IMR-90 (cell line): ENCODE results near the gene ANKUB1. TPM values are rescaled to one million over a fixed set of nuclear protein-coding genes. Genes with fewer than 3 reads are reported as not detected.
"Not testable (repeated sequence)": the region's sequence is repeated elsewhere in the genome, so short reads cannot be mapped to it uniquely, and the experiment has no call there.

Source experiments
- ATAC-seq: fragments of 200-7000 bp; cut with Tn5 transposase; 2 replicates; pipeline ENCODE4 v1.9.1; 2020; ENCODE audit warnings: low read depth, mild to moderate bottlenecking, moderate library complexity
- BruUV-seq: library from RNA; stranded (reverse); fragments of 400-500 nt; replicated peaks from 2 replicates; lab custom pipeline; 2021; lab: Mats Ljungman, UMichigan
- CTCF ChIA-PET: fragments of 300-600 bp; formaldehyde crosslinking; extraction: SDS; loops from one replicate; lab custom pipeline; 2021; ENCODE audit warnings: antibody characterized with exemption; lab: Yijun Ruan, JAX
- POLR2A ChIA-PET: fragments of 300-600 bp; sonication (Branson Sonifier 250); formaldehyde crosslinking; loops from one replicate; lab custom pipeline; 2022; ENCODE audit warnings: antibody characterized with exemption; ENCODE audit not compliant: unreplicated experiment; lab: Charles Lee
- DNase-seq: peaks from one replicate; pipeline ENCODE4 v3.0.0; 2013
- H2AFZ ChIP-seq: replicated peaks from 2 replicates; pipeline ENCODE3; 2013; ENCODE audit warnings: low read length, mild to moderate bottlenecking; ENCODE audit not compliant: poor library complexity
- H2AK5ac ChIP-seq: 2 replicates; pipeline ENCODE4 v1.6.1; 2013; ENCODE audit warnings: low read depth, low read length, inconsistent platforms
- H2AK9ac ChIP-seq: replicated peaks from 2 replicates; pipeline ENCODE3; 2013; ENCODE audit warnings: mild to moderate bottlenecking, low read depth, low read length, moderate library complexity; ENCODE audit not compliant: poor library complexity
- H2BK120ac ChIP-seq: 2 replicates; pipeline ENCODE4 v1.6.1; 2013; ENCODE audit warnings: low read depth, low read length, inconsistent platforms
- H2BK15ac ChIP-seq: 3 replicates; pipeline ENCODE4 v1.6.1; 2013; ENCODE audit warnings: low read depth, low read length, inconsistent platforms
- H2BK20ac ChIP-seq: 2 replicates; pipeline ENCODE4 v1.6.1; 2013; ENCODE audit warnings: low read depth, mild to moderate bottlenecking, inconsistent platforms, low read length, moderate library complexity
- H2BK5ac ChIP-seq: 2 replicates; pipeline ENCODE4 v1.6.1; 2013; ENCODE audit warnings: mild to moderate bottlenecking, low read depth, low read length, inconsistent platforms; ENCODE audit not compliant: poor library complexity, severe bottlenecking
- H3K14ac ChIP-seq: replicated peaks from 2 replicates; pipeline ENCODE4 v1.6.1; 2013; ENCODE audit warnings: low read depth, low read length, inconsistent platforms
- H3K18ac ChIP-seq: 2 replicates; pipeline ENCODE4 v1.6.1; 2013; ENCODE audit warnings: low read depth, low read length, control low read depth
- H3K23ac ChIP-seq: 2 replicates; pipeline ENCODE4 v1.6.1; 2013; ENCODE audit warnings: low read depth, low read length, inconsistent platforms
- H3K27ac ChIP-seq: 2 replicates; pipeline ENCODE4 v1.5.1; 2013; ENCODE audit warnings: mild to moderate bottlenecking, control low read depth, low read length; ENCODE audit not compliant: insufficient read depth
- H3K27me3 ChIP-seq: 2 replicates; pipeline ENCODE4 v1.6.1; 2013; ENCODE audit warnings: low read length; ENCODE audit not compliant: control insufficient read depth, insufficient read depth
- H3K36me3 ChIP-seq: 2 replicates; pipeline ENCODE4 v1.6.1; 2013; ENCODE audit warnings: low read length, mixed read lengths; ENCODE audit not compliant: control insufficient read depth, insufficient read depth
- H3K4ac ChIP-seq: 2 replicates; pipeline ENCODE4 v1.6.1; 2013; ENCODE audit warnings: low read depth, low read length, inconsistent platforms
- H3K4me1 ChIP-seq: 2 replicates; pipeline ENCODE4 v1.6.1; 2013; ENCODE audit warnings: low read length, mixed read lengths; ENCODE audit not compliant: control insufficient read depth, insufficient read depth
- H3K4me2 ChIP-seq: 2 replicates; pipeline ENCODE4 v1.6.1; 2013; ENCODE audit warnings: low read depth, mild to moderate bottlenecking, control low read depth, low read length, moderate library complexity
- H3K4me3 ChIP-seq: 2 replicates; pipeline ENCODE4 v1.5.1; 2013; ENCODE audit warnings: low read depth, mild to moderate bottlenecking, control low read depth, low read length, moderate library complexity; ENCODE audit not compliant: insufficient read depth
- H3K56ac ChIP-seq: 2 replicates; pipeline ENCODE4 v1.6.1; 2013; ENCODE audit warnings: low read length, inconsistent platforms; ENCODE audit not compliant: insufficient read depth; ENCODE audit errors: extremely low read depth
- H3K79me1 ChIP-seq, 2 experiments: 2 replicates each; pipeline ENCODE4 v1.6.1; 2013; ENCODE audit warnings: low read length in 2 of 2, inconsistent platforms in 1 of 2, low read depth in 1 of 2
- H3K9ac ChIP-seq: 2 replicates; pipeline ENCODE4 v1.6.1; 2013; ENCODE audit warnings: low read depth, low read length, control low read depth
- H3K9me1 ChIP-seq: 2 replicates; pipeline ENCODE4 v1.6.1; 2013; ENCODE audit warnings: low read length, inconsistent platforms; ENCODE audit not compliant: insufficient read depth
- H3K9me3 ChIP-seq: 2 replicates; pipeline ENCODE4 v1.6.1; 2013; ENCODE audit warnings: low read length; ENCODE audit not compliant: control insufficient read depth, insufficient read depth
- H4K20me1 ChIP-seq: 2 replicates; pipeline ENCODE4 v1.6.1; 2013; ENCODE audit warnings: low read length, inconsistent platforms; ENCODE audit not compliant: insufficient read depth
- H4K5ac ChIP-seq: 2 replicates; pipeline ENCODE4 v1.6.1; 2013; ENCODE audit warnings: mild to moderate bottlenecking, low read depth, low read length, control low read depth
- H4K8ac ChIP-seq, 2 experiments: 2 replicates each; pipeline ENCODE4 v1.6.1; 2013; ENCODE audit warnings: low read depth in 2 of 2, low read length in 2 of 2, control low read depth in 1 of 2, inconsistent platforms in 1 of 2
- H4K91ac ChIP-seq: 2 replicates; pipeline ENCODE4 v1.6.1; 2013; ENCODE audit warnings: low read depth, low read length, inconsistent platforms; ENCODE audit not compliant: insufficient read depth
- CEBPB ChIP-seq: IDR thresholded peaks from 2 replicates; pipeline ENCODE4 v1.6.1; 2012; ENCODE audit warnings: low read depth, low read length, improper control_type of control experiment
- RAD21 ChIP-seq: IDR thresholded peaks from 2 replicates; pipeline ENCODE4 v1.6.1; 2012; ENCODE audit warnings: low read length, improper control_type of control experiment
- WGBS, 2 experiments: methylation state at CpG; one replicate each; pipeline versions ENCODE4 v1.1.5 to v1.1.7; 2013; ENCODE audit warnings: missing lambda C conversion rate in 2 of 2; ENCODE audit not compliant: insufficient read length in 1 of 2; ENCODE audit errors: extremely low coverage in 2 of 2; 5-methylcytosine and 5-hydroxymethylcytosine counted together
- dilution Hi-C: fragments of 300-500 bp; cut with HindIII; formaldehyde crosslinking; loops from one replicate; pipeline ENCODE4 v1.14.3; 2018; ENCODE audit warnings: low sequenced_read_pairs; ENCODE audit not compliant: unreplicated experiment
- in situ Hi-C: fragments of 300-500 bp; cut with MboI; formaldehyde crosslinking; loops from 3 replicates; pipeline ENCODE4 v1.14.3; 2019; ENCODE audit warnings: low sequenced_read_pairs, inconsistent platforms, mixed read lengths
- intact Hi-C: fragments of 100-400 bp; cut with micrococcal nuclease; formaldehyde crosslinking; loops from 2 replicates; pipeline ENCODE4 v1.10.0; 2022
- polyA plus RNA-seq, 3 experiments: library from polyadenylated mRNA; depleted of rRNA; stranded (reverse); fragments of >200 nt; gene quantifications; 2 replicates each; pipeline ENCODE4 v1.2.3, GENCODE V29; 2012; ENCODE audit warnings: low replicate concordance in 1 of 3
- total RNA-seq: library from RNA; depleted of rRNA; stranded (reverse); fragments of >200 nt; gene quantifications from 2 replicates; pipeline ENCODE4 v1.2.3, GENCODE V29; 2012

Gene ANKUB1
- total and polyA plus RNA-seq, 2 of the 4 experiments (the other 2 are of a cell fraction) = not detected

- POLR2A ChIA-PET = no interaction called here
- no peak overlapping the region for H2AFZ ChIP-seq
- ATAC-seq (no peak), DNase-seq (no peak)
- no peak overlapping the region for H3K18ac ChIP-seq
- H4K5ac ChIP-seq = no peak overlapping the region
- H3K56ac ChIP-seq = no peak overlapping the region
- H3K14ac ChIP-seq = no peak overlapping the region
- no peaks in the 10 kb centered on the region for H3K9me1 ChIP-seq
- CTCF ChIA-PET = no interaction called here
- no peak overlapping the region for H4K91ac ChIP-seq
- intact Hi-C loops = no loop called here
- no peaks in the 10 kb centered on the region for H3K27me3 ChIP-seq
- H3K23ac ChIP-seq = no peak overlapping the region
- dilution Hi-C loops = no loop called here
- in situ Hi-C loops = no loop called here
- H2BK5ac ChIP-seq = no peak overlapping the region
- TF ChIP-seq RAD21 (no peak), CEBPB (peak; percentile 39)
- H2AK5ac ChIP-seq = no peak overlapping the region
- H3K4me2 ChIP-seq = no peak overlapping the region
- H4K8ac ChIP-seq = no peak overlapping the region
- peaks cover 15 to 26% of the 10 kb centered on the region in 2 experiments for H3K79me1 ChIP-seq
- peaks cover 8% of the 10 kb centered on the region; the same call in 1 of the 2 replicates for H3K9me3 ChIP-seq
- peaks cover 6% of the 10 kb centered on the region; the same call in 1 of the 2 replicates for H4K20me1 ChIP-seq
- no peaks in the 10 kb centered on the region for H3K36me3 ChIP-seq
- WGBS, 2 experiments = no CpG with 5 or more reads among the region's 3 CpGs
- H2BK20ac ChIP-seq = no peak overlapping the region
- no peak overlapping the region for H3K4me3 ChIP-seq
- H3K27ac ChIP-seq = no peak overlapping the region
- H3K4ac ChIP-seq = no peak overlapping the region
- H2AK9ac ChIP-seq = no peak overlapping the region
- no peak overlapping the region for H2BK15ac ChIP-seq
- H3K4me1 ChIP-seq = no peaks in the 10 kb centered on the region
- no peak overlapping the region for H3K9ac ChIP-seq
- no TSS peak for BruUV-seq
- no peak overlapping the region for H2BK120ac ChIP-seq
Measured at GRCh38 chr3:149839896-149840295, 47.5 kb upstream of the ANKUB1 start.

GRCh38 chr3:149839469-149839868, 47.1 kb upstream of the ANKUB1 start:
- H4K20me1 ChIP-seq, H2BK20ac ChIP-seq, H4K5ac ChIP-seq, H3K9ac ChIP-seq, H3K18ac ChIP-seq, H3K14ac ChIP-seq, H3K36me3 ChIP-seq, H3K9me3 ChIP-seq, H3K9me1 ChIP-seq, H3K27ac ChIP-seq, POLR2A ChIA-PET, H4K91ac ChIP-seq, H4K8ac ChIP-seq, H2BK15ac ChIP-seq, H2AK5ac ChIP-seq, H3K56ac ChIP-seq, H2AFZ ChIP-seq, dilution Hi-C loops, H2AK9ac ChIP-seq, BruUV-seq, H3K4me2 ChIP-seq, H2BK120ac ChIP-seq, H2BK5ac ChIP-seq, intact Hi-C loops, ATAC-seq, H3K23ac ChIP-seq, H3K4me1 ChIP-seq, in situ Hi-C loops, CTCF ChIA-PET, H3K4ac ChIP-seq, H3K27me3 ChIP-seq, H3K4me3 ChIP-seq: not testable (repeated sequence)
- WGBS, 2 experiments = no CpG with 5 or more reads among the region's 3 CpGs
- peaks cover 16 to 28% of the 10 kb centered on the region in 2 experiments for H3K79me1 ChIP-seq
- DNase-seq = peak; percentile 1
